Prostate gland (tissue), 2 donors: ENCODE data around the gene SCAMP1. TPM values are rescaled to one million over a fixed set of nuclear protein-coding genes. Genes with fewer than 3 reads are reported as not detected.

ENCODE experiments used
- DNase-seq: peaks from one replicate; pipeline ENCODE4 v3.0.0-alpha.2; 2019; ENCODE audit warnings: low spot score
- H3K27ac ChIP-seq, 2 donors: fragments of 200-600 bp; sonication (generic); 2 replicates each; pipeline ENCODE4 v1.5.1; 2017 to 2019
- H3K27me3 ChIP-seq: fragments of 200-600 bp; sonication (generic); replicated peaks from 2 replicates; pipeline ENCODE4 v1.5.1; 2019; ENCODE audit not compliant: insufficient read depth
- H3K36me3 ChIP-seq, 2 donors: fragments of 200-600 bp; sonication (generic); 1 replicate in 1 of 2; 2 replicates in 1 of 2; pipeline versions ENCODE4 v1.5.1 to v1.8.1; 2017 to 2019
- H3K4me1 ChIP-seq: fragments of 200-600 bp; sonication (generic); replicated peaks from 2 replicates; pipeline ENCODE4 v1.5.1; 2019
- H3K4me3 ChIP-seq, 2 donors: fragments of 200-600 bp; sonication (generic); 2 replicates each; pipeline ENCODE4 v1.5.1; 2017 to 2019
- H3K9me3 ChIP-seq: fragments of 200-600 bp; sonication (generic); 2 replicates; pipeline ENCODE4 v1.5.1; 2017
- CTCF ChIP-seq, 4 experiments: fragments of 200-600 bp in 2 of 4; fragments of 450-650 bp in 2 of 4; sonication (generic) in 2 of 4; IDR thresholded peaks; 1 replicate in 3 of 4; 2 replicates in 1 of 4; pipeline ENCODE4 v1.5.1; 2016 to 2019; ENCODE audit warnings: antibody characterized with exemption in 4 of 4, mild to moderate bottlenecking in 2 of 4, moderate library complexity in 2 of 4
- POLR2A ChIP-seq: fragments of 450-650 bp; IDR thresholded peaks from one replicate; pipeline ENCODE4 v1.6.1; 2016; ENCODE audit warnings: antibody characterized with exemption, mild to moderate bottlenecking
- POLR2AphosphoS5 ChIP-seq: sonication (generic); formaldehyde crosslinking; IDR thresholded peaks from one replicate; pipeline ENCODE4 v1.6.1; 2017; ENCODE audit warnings: antibody characterized with exemption
- WGBS: methylation state at CpG from one replicate; pipeline ENCODE4 v1.1.5; 2018; 5-methylcytosine and 5-hydroxymethylcytosine counted together
- intact Hi-C: fragments of 100-400 bp; cut with DNase I; formaldehyde crosslinking; loops from one replicate; pipeline ENCODE4 v1.14.2; 2022
- total RNA-seq, 2 donors: library from RNA; depleted of rRNA; stranded (reverse); fragments of >200 nt; gene quantifications; one replicate each; pipeline ENCODE4 v1.1.0, GENCODE V29; 2016

The SCAMP1 gene, protein sequence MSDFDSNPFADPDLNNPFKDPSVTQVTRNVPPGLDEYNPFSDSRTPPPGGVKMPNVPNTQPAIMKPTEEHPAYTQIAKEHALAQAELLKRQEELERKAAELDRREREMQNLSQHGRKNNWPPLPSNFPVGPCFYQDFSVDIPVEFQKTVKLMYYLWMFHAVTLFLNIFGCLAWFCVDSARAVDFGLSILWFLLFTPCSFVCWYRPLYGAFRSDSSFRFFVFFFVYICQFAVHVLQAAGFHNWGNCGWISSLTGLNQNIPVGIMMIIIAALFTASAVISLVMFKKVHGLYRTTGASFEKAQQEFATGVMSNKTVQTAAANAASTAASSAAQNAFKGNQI
- 10 to 100 TPM; 39.0 to 41.0 TPM for total RNA-seq

GRCh38 chr5:78359831-78360673, at the start of gene SCAMP1:
SCAMP1 (plus strand) TSS chr5:78360617; CDS start chr5:78360672, 55 bp downstream.
- peak; percentile 88 for DNase-seq
- peak; percentile 78 for TF ChIP-seq POLR2A
- peak; percentile 86 for TF ChIP-seq POLR2AphosphoS5
- TF ChIP-seq CTCF (IDR thresholded peaks at IDR 0.05) = peak in 2 of 4 experiments; percentile 65 to 66
- H3K27ac ChIP-seq = peak within 1 kb of the TSS; percentile 90 to 92
- no peaks in the 10 kb centered on the region for H3K27me3 ChIP-seq
- no peaks in the 10 kb centered on the region for H3K36me3 ChIP-seq
- peak within 1 kb of the TSS; percentile 93 to 96 for H3K4me3 ChIP-seq
- peaks cover 5% of the 10 kb centered on the region for H3K4me1 ChIP-seq
- intact Hi-C loops = loop anchor here (1.0 kb wide), 1 partner anchor 66 kb away; the partner anchor contains the start of gene AP3B1
- under 1% methylated on average over 70 of the region's 79 CpGs for WGBS
- no peaks in the 10 kb centered on the region for H3K9me3 ChIP-seq

DNA sequence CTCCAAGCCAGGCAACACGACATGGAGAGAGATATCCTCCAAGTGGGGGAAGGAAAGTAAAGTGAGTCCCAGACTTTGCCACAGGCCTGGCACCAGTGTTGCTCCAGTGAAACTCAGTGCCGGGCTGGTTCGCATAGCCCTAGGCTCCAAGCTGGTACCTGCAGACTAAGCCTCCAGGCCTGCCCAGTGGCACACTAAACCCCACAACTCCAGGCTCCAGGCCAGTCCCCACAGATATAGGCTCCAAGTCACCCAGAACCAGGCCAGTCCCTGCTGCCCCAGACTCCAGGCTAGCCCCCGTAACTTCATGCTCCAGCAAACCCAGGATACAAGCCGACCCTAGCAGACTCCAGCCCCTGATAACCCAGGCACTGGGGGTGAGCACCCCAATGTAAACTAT, 42.9 kb upstream of the SCAMP1 start:
- Histone ChIP-seq H3K4me1 (no peaks in the 10 kb centered on the region), H3K4me3 (no peak overlapping the region), H3K27ac (no peak overlapping the region), H3K27me3 (no peaks in the 10 kb centered on the region), H3K9me3 (no peaks in the 10 kb centered on the region), H3K36me3 (no peaks in the 10 kb centered on the region)
- DNase-seq = no peak
- WGBS = 88% methylated on average over 5 of the region's 5 CpGs
- TF ChIP-seq POLR2AphosphoS5 (no peak), CTCF (IDR thresholded peaks at IDR 0.05) (no peak), POLR2A (no peak)
- intact Hi-C loops = no loop called here

GRCh38 chr5:78318337-78318736, 42.1 kb upstream of the SCAMP1 start:
- H3K27me3 ChIP-seq = no peaks in the 10 kb centered on the region
- 99% methylated on average over 3 of the region's 3 CpGs for WGBS
- no peaks in the 10 kb centered on the region for H3K36me3 ChIP-seq
- H3K4me3 ChIP-seq = no peak overlapping the region
- no peak for DNase-seq
- intact Hi-C loops = no loop called here
- no peak for TF ChIP-seq POLR2A
- no peak for TF ChIP-seq POLR2AphosphoS5
- no peak for TF ChIP-seq CTCF (IDR thresholded peaks at IDR 0.05)
- H3K4me1 ChIP-seq = no peaks in the 10 kb centered on the region
- no peaks in the 10 kb centered on the region for H3K9me3 ChIP-seq
- H3K27ac ChIP-seq = no peak overlapping the region

GRCh38 chr5:78320401-78320800, 40.0 kb upstream of the SCAMP1 start:
- intact Hi-C loops = loop anchor here (10.0 kb wide), 1 partner anchor 644 kb away; no protein-coding TSS in a partner anchor
- 24% methylated on average over 2 of the region's 2 CpGs for WGBS
- TF ChIP-seq CTCF (IDR thresholded peaks at IDR 0.05) = peak in 2 of 4 experiments; percentile 53 to 62
- no peak for TF ChIP-seq POLR2AphosphoS5

More at GRCh38 chr5:78320401-78320800, 40.0 kb upstream of the SCAMP1 start:
- H3K27me3 ChIP-seq = no peaks in the 10 kb centered on the region
- H3K27ac ChIP-seq = no peak overlapping the region
- DNase-seq = no peak
- H3K9me3 ChIP-seq = no peaks in the 10 kb centered on the region
- H3K36me3 ChIP-seq = no peaks in the 10 kb centered on the region
- H3K4me1 ChIP-seq = no peaks in the 10 kb centered on the region
- no peak overlapping the region for H3K4me3 ChIP-seq
